Adrenal gland (tissue), 5 donors: ENCODE data around the gene EIF2S3B.

Experiments used
- CTCF ChIP-seq, 6 experiments: fragments of 450-650 bp in 4 of 6; fragments of 200-600 bp in 2 of 6; sonication (generic) in 1 of 6; IDR thresholded peaks; 1 replicate in 5 of 6; 2 replicates in 1 of 6; pipeline versions ENCODE4 v1.5.1 to v1.8.0; 2016 to 2021; ENCODE audit warnings: antibody characterized with exemption in 6 of 6, mild to moderate bottlenecking in 2 of 6, moderate library complexity in 1 of 6
- POLR2A ChIP-seq, 2 donors: fragments of 450-650 bp; IDR thresholded peaks; one replicate each; pipeline ENCODE4 v1.6.1; 2017; ENCODE audit warnings: antibody characterized with exemption in 2 of 2, mild to moderate bottlenecking in 2 of 2, moderate library complexity in 1 of 2
- donor health status: DM: no; HTN: no; CAD: no.

GRCh38 chr12:10540776-10541205 lies 35.1 kb downstream of the EIF2S3B start:
- TF ChIP-seq POLR2A (IDR thresholded peaks at IDR 0.05): no peak
- TF ChIP-seq CTCF (IDR thresholded peaks at IDR 0.05): no peak
